Body of pancreas (tissue), 4 donors: ENCODE data around the gene TSPEAR. TPM values are rescaled to one million over a fixed set of nuclear protein-coding genes. Genes with fewer than 3 reads are reported as not detected.

Experiments used
- ATAC-seq: fragments of 150-250 bp; one replicate; pipeline ENCODE4 v1.9.1; 2016
- DNase-seq, 4 donors: peaks; one replicate each; pipeline ENCODE4 v3.0.0-alpha.2; 2019
- H3K27ac ChIP-seq, 4 donors: fragments of 200-600 bp; sonication (generic); 1 replicate in 3 of 4; 2 replicates in 1 of 4; pipeline versions ENCODE4 v1.5.1 to v1.6.1; 2016 to 2019; ENCODE audit warnings: mild to moderate bottlenecking in 1 of 4, mixed read lengths in 1 of 4, moderate library complexity in 1 of 4
- H3K27me3 ChIP-seq, 2 donors: fragments of 200-600 bp; sonication (generic); one replicate each; pipeline ENCODE4 v1.6.0; 2016; ENCODE audit warnings: mild to moderate bottlenecking in 1 of 2
- H3K36me3 ChIP-seq, 2 donors: fragments of 200-600 bp; sonication (generic); replicated peaks in 1 of 2; 2 replicates each; pipeline ENCODE4 v1.5.1; 2016; ENCODE audit warnings: low read depth in 2 of 2; ENCODE audit not compliant: insufficient read depth in 1 of 2
- H3K4me1 ChIP-seq: fragments of 200-600 bp; sonication (generic); one replicate; pipeline ENCODE4 v1.6.0; 2016
- H3K4me3 ChIP-seq, 2 donors: fragments of 200-600 bp; sonication (generic); 1 replicate in 1 of 2; 2 replicates in 1 of 2; pipeline ENCODE4 v1.5.1; 2016 to 2019
- H3K9me3 ChIP-seq, 3 donors: fragments of 200-600 bp; sonication (generic); 1 replicate in 2 of 3; 2 replicates in 1 of 3; pipeline ENCODE4 v1.5.1; 2016
- POLR2A ChIP-seq, 3 donors: fragments of 450-650 bp; IDR thresholded peaks; one replicate each; pipeline ENCODE4 v1.6.1; 2016; ENCODE audit warnings: antibody characterized with exemption in 3 of 3, mild to moderate bottlenecking in 2 of 3
- WGBS, 2 donors: methylation state at CpG; one replicate each; pipeline ENCODE4 v1.1.5; 2017; 5-methylcytosine and 5-hydroxymethylcytosine counted together
- intact Hi-C: fragments of 100-400 bp; cut with DNase I; formaldehyde crosslinking; loops from one replicate; pipeline ENCODE4 v1.15.1; 2023
- total RNA-seq, 2 donors: library from RNA; depleted of rRNA; stranded (reverse); fragments of >200 nt; gene quantifications; one replicate each; pipeline ENCODE4 v1.1.0, GENCODE V29; 2016
- TF ChIP-seq, protein P1 (sequence below), 7 experiments: fragments of 450-650 bp in 4 of 7; fragments of 200-600 bp in 3 of 7; sonication (generic) in 3 of 7; IDR thresholded peaks; one replicate each; pipeline ENCODE4 v1.5.1; 2016 to 2019; ENCODE audit warnings: antibody characterized with exemption in 7 of 7

The TSPEAR gene
- total RNA-seq, 2 donors from 2014 or later = 0.52 TPM; not detected in 1

DNA sequence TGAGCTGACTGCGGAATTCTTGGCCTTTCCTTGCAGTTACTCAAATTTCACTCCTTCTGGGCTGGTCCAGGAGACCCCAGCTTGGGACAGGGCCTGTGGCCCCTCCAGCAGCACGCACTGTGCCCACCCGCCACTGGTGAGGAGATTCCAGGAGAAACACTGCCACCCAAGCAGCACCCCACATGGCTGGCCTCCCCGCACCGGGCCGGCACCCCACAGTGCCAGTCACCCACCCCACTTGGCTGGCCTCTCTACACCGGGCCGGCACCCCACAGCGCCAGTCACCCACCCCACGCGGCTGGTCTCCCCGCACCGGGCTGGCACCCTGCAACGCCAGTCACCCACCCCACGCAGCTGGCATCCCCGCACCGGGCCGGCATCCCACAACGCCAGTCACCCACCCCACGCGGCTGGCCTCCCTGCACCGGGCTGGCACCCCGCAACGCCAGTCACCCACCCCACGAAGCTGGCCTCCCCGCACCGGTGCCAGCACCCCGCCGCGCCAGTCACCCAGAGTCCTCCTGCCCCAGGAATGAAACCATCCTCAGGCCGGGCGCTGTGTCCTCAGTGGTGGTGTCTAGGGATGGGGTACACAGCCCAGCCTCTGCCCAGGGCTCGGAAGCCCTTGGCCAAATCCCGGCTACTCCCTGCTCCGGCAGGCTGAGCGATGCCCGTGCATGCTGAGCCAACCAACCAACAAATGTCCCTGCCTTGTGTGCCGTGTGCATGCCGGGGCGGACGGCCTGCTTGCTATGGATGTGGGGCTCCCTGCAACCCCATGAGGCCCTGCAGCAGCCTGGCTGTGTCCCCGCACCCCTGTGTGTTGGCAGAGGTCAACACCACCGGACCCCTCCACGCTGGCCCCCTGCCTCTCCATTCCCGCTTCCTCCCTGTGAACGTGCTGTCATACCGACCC, 38.6 kb upstream of the TSPEAR start:
- no peaks in the 10 kb centered on the region for H3K27me3 ChIP-seq
- WGBS, 2 donors = 79 to 82% methylated on average over 38 to 42 of the region's 47 CpGs
- H3K4me1 ChIP-seq = no peaks in the 10 kb centered on the region
- H3K9me3 ChIP-seq = no peaks in the 10 kb centered on the region
- intact Hi-C loops = no loop called here
- no peak overlapping the region for H3K4me3 ChIP-seq
- DNase-seq (no peak), ATAC-seq (no peak)
- H3K27ac ChIP-seq = no peak overlapping the region
- no peaks in the 10 kb centered on the region for H3K36me3 ChIP-seq
- TF ChIP-seq, protein P1, sequence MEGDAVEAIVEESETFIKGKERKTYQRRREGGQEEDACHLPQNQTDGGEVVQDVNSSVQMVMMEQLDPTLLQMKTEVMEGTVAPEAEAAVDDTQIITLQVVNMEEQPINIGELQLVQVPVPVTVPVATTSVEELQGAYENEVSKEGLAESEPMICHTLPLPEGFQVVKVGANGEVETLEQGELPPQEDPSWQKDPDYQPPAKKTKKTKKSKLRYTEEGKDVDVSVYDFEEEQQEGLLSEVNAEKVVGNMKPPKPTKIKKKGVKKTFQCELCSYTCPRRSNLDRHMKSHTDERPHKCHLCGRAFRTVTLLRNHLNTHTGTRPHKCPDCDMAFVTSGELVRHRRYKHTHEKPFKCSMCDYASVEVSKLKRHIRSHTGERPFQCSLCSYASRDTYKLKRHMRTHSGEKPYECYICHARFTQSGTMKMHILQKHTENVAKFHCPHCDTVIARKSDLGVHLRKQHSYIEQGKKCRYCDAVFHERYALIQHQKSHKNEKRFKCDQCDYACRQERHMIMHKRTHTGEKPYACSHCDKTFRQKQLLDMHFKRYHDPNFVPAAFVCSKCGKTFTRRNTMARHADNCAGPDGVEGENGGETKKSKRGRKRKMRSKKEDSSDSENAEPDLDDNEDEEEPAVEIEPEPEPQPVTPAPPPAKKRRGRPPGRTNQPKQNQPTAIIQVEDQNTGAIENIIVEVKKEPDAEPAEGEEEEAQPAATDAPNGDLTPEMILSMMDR (IDR thresholded peaks at IDR 0.05) = no peak
- TF ChIP-seq POLR2A (IDR thresholded peaks at IDR 0.05) = no peak

DNA sequence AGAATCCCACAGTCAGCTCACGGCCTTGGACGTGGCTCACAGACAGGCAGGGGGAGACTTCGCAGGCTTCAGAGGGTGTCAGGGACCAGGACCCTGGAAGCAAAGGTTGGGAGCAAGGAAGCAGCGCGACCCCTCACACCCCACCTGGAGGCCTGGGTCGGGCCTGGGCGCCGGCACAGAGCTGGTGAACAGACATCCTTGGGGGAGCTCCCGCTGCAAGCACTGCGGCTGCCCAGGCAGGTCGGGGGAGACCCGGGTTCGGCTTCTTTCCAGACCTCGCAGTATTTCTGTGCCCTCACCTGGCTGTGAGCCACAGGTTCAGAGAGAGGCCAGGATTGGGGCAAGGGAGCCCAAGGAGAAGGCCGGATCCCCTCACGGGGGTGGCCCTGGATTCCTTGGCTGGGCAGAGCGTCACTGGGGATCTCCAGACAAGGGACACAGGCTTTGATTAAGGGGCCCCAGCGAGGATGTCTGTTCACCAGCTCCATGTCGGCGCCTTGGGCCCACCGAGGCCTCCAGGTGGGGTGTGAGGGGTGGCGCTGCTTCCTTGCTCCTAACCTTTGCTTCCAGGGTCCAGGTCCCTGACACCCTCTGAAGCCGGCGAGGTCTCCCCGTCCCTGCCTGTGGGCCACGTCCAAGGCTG, 37.9 kb upstream of the TSPEAR start:
- no peaks in the 10 kb centered on the region for H3K9me3 ChIP-seq

DNA sequence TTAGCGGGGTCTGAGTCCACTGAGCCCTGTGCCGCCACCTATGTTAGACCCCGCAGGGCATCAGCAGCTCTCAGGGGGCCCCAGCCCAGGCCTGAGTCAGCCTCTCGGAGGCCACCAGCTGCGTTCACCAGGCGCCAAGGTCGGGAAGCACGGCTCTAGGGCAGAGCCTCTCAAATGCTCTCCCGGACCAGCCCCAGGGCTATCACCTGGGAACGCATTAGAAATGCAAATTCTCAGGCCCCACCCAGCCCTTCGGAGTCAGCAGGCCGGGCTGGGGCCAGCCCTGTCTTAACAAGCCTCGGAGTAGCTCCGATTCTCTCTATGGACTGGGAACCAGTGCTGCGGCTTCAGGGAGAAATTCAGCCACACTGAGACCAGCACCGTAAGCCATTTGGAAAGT, 37.2 kb upstream of the TSPEAR start:
- no peaks in the 10 kb centered on the region for H3K9me3 ChIP-seq
- no peaks in the 10 kb centered on the region for H3K36me3 ChIP-seq
- TF ChIP-seq, protein P1 (IDR thresholded peaks at IDR 0.05) = no peak
- no peak for TF ChIP-seq POLR2A (IDR thresholded peaks at IDR 0.05)
- no peak overlapping the region for H3K4me3 ChIP-seq
- DNase-seq (no peak), ATAC-seq (no peak)
- H3K4me1 ChIP-seq = no peaks in the 10 kb centered on the region
- intact Hi-C loops = no loop called here
- H3K27me3 ChIP-seq = no peaks in the 10 kb centered on the region
- 35 to 55% methylated on average over 11 to 16 of the region's 16 CpGs for WGBS, 2 donors
- H3K27ac ChIP-seq = no peak overlapping the region

More for the DNA sequence above, 37.9 kb upstream of the TSPEAR start:
- intact Hi-C loops = no loop called here
- ATAC-seq (no peak), DNase-seq (no peak)
- Histone ChIP-seq H3K36me3 (no peaks in the 10 kb centered on the region), H3K4me3 (no peak overlapping the region), H3K27me3 (no peaks in the 10 kb centered on the region), H3K4me1 (no peaks in the 10 kb centered on the region), H3K27ac (no peak overlapping the region)
- 45 to 54% methylated on average over 14 to 26 of the region's 26 CpGs for WGBS, 2 donors
- no peak for TF ChIP-seq POLR2A (IDR thresholded peaks at IDR 0.05)
- TF ChIP-seq, protein P1 (IDR thresholded peaks at IDR 0.05) = no peak

- no peak for TF ChIP-seq POLR2A (IDR thresholded peaks at IDR 0.05)
- TF ChIP-seq, protein P1 (IDR thresholded peaks at IDR 0.05) = no peak
- H3K27ac ChIP-seq = no peak overlapping the region
- ATAC-seq (no peak), DNase-seq (no peak)
- no peaks in the 10 kb centered on the region for H3K36me3 ChIP-seq
- 87 to 89% methylated on average over 1 of the region's 1 CpG for WGBS, 2 donors
- H3K4me3 ChIP-seq = no peak overlapping the region
- no peaks in the 10 kb centered on the region for H3K27me3 ChIP-seq
- H3K9me3 ChIP-seq = peaks cover 0 to under 1% (median 0%) of the 10 kb centered on the region in 3 donors
- H3K4me1 ChIP-seq = no peaks in the 10 kb centered on the region
- intact Hi-C loops = no loop called here
Measured at GRCh38 chr21:44742418-44743153, 31.2 kb upstream of the TSPEAR start.
